ENCODE measurements around the gene P2RY11.
A peak's percentile ranks its signal among the peaks of the same experiment; 100 is the strongest.

The P2RY11 gene

GRCh38 chr19:10107817-10108367 is 3.6 kb upstream of the P2RY11 start:
- TF ChIP-seq CTCF (IDR thresholded peaks at IDR 0.05; ENCODE audit: borderline replicate concordance, control extremely low read depth, extremely low read depth, insufficient read depth, missing control alignments): no peak
- DNase-seq (ENCODE audit: low spot score): no peak
- in situ Hi-C loops (cut with MboI; ENCODE audit: low sequenced_read_pairs, unreplicated experiment): no loop called here

GRCh38 chr19:10109528-10109927 is 2.0 kb upstream of the P2RY11 start:
- no peak for DNase-seq (ENCODE audit: low spot score)
- no peak for TF ChIP-seq CTCF (IDR thresholded peaks at IDR 0.05; ENCODE audit: borderline replicate concordance, control extremely low read depth, extremely low read depth, insufficient read depth, missing control alignments)
- in situ Hi-C loops (cut with MboI; ENCODE audit: low sequenced_read_pairs, unreplicated experiment): no loop called here

GRCh38 chr19:10110076-10110971 is 1.2 kb upstream of the P2RY11 start:
- DNase-seq (ENCODE audit: low spot score): no peak
- no peak for TF ChIP-seq CTCF (IDR thresholded peaks at IDR 0.05; ENCODE audit: borderline replicate concordance, control extremely low read depth, extremely low read depth, insufficient read depth, missing control alignments)
- in situ Hi-C loops (cut with MboI; ENCODE audit: low sequenced_read_pairs, unreplicated experiment): no loop called here

- no peak for DNase-seq (ENCODE audit: low spot score)
- in situ Hi-C loops (cut with MboI; ENCODE audit: low sequenced_read_pairs, unreplicated experiment): no loop called here
- TF ChIP-seq CTCF (IDR thresholded peaks at IDR 0.05; ENCODE audit: borderline replicate concordance, control extremely low read depth, extremely low read depth, insufficient read depth, missing control alignments): no peak
Measured at GRCh38 chr19:10110972-10111317, 548 bp upstream of the P2RY11 start.

GRCh38 chr19:10112037-10112761 is 706 bp downstream of the P2RY11 start:
- no peak for TF ChIP-seq CTCF (IDR thresholded peaks at IDR 0.05; ENCODE audit: borderline replicate concordance, control extremely low read depth, extremely low read depth, insufficient read depth, missing control alignments)
- in situ Hi-C loops (cut with MboI; ENCODE audit: low sequenced_read_pairs, unreplicated experiment): no loop called here
- DNase-seq (ENCODE audit: low spot score): no peak

- peak; percentile 73 for DNase-seq (ENCODE audit: low spot score)
- TF ChIP-seq CTCF (IDR thresholded peaks at IDR 0.05; ENCODE audit: borderline replicate concordance, control extremely low read depth, extremely low read depth, insufficient read depth, missing control alignments): peak; percentile 76
- in situ Hi-C loops (cut with MboI; ENCODE audit: low sequenced_read_pairs, unreplicated experiment): no loop called here
Measured at GRCh38 chr19:10112895-10113591, 1.6 kb downstream of the P2RY11 start.

Measured in GM13976 (cell line).